ENCODE results near the gene PLCB4. TPM values are rescaled to one million over a fixed set of nuclear protein-coding genes. Genes with fewer than 3 reads are reported as not detected.

Gene PLCB4
- total RNA-seq, 1 experiment from 2014 or later, result 10.1 TPM

DNA sequence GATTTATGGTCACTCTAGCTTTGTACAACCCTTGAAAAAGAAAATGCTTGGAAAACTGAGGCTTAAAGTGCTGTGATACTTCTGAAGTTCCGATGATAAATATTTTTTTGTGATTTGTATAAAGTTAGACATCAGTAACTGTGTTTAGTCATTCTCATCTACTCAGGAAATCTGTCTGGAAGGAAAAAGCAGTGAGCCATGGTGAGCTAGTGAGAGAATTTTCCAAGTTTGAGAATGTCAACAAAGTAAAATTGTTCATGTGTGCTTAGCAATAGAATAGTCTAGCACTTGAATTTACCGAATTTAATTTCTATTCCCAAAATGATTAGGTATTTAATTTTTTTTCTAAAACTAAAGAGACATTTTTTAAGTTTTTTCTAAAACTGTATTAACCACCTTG, 41.3 kb upstream of the PLCB4 start:
- Histone ChIP-seq H4K91ac (ENCODE audit: insufficient read length, low read depth, low read length) (no peak overlapping the region), H3K27me3 (ENCODE audit: insufficient read depth, low read length) (no peaks in the 10 kb centered on the region), H3K23me2 (ENCODE audit: insufficient read length, low read depth, low read length, poor library complexity, severe bottlenecking) (no peaks in the 10 kb centered on the region), H3K23ac (ENCODE audit: insufficient read length, low read depth, low read length) (no peak overlapping the region), H3K4ac (ENCODE audit: low read depth, low read length) (no peak overlapping the region), H2BK12ac (ENCODE audit: insufficient read length, low read depth, low read length) (no peak overlapping the region), H4K20me1 (ENCODE audit: control insufficient read depth, insufficient read depth, insufficient read length) (no peaks in the 10 kb centered on the region), H2BK15ac (ENCODE audit: low read depth, low read length) (no peak overlapping the region), H2AFZ (ENCODE audit: low read length) (no peak overlapping the region), H3K79me1 (ENCODE audit: insufficient read depth, low read depth, low read length, poor library complexity, severe bottlenecking) (no peaks in the 10 kb centered on the region), H3K4me1 (ENCODE audit: insufficient read depth, low read length) (no peaks in the 10 kb centered on the region), H3K4me2 (ENCODE audit: insufficient read depth, insufficient read length, low read length) (no peak overlapping the region), H2BK5ac (ENCODE audit: insufficient read length, low read length) (no peak overlapping the region), H2BK20ac (ENCODE audit: low read depth, low read length, poor library complexity, severe bottlenecking) (no peak overlapping the region), H3K56ac (ENCODE audit: insufficient read length, low read depth, low read length) (no peak overlapping the region), H3T11ph (ENCODE audit: low read length) (no peak overlapping the region), H2AK5ac (ENCODE audit: insufficient read length, low read length) (no peak overlapping the region), H3K27ac (ENCODE audit: insufficient read length, low read depth, low read length) (no peak overlapping the region), H3K9ac (ENCODE audit: extremely low read depth, insufficient read length, low read length) (no peak overlapping the region), H3K79me2 (ENCODE audit: insufficient read depth, low read length) (no peaks in the 10 kb centered on the region), H2BK120ac (ENCODE audit: low read depth, low read length, poor library complexity, severe bottlenecking) (no peak overlapping the region), H4K8ac (replicated peaks; ENCODE audit: insufficient read length, low read depth, low read length) (no peak overlapping the region), H3K18ac (ENCODE audit: insufficient read length, low read depth, low read length) (no peak overlapping the region), H3K9me3 (ENCODE audit: control insufficient read depth, low read depth, low read length) (no peaks in the 10 kb centered on the region), H4K5ac (ENCODE audit: insufficient read length, low read depth, low read length) (no peak overlapping the region), H3K14ac (ENCODE audit: insufficient read depth, low read length) (no peak overlapping the region)
- no CpG with 5 or more reads among the region's 2 CpGs for WGBS (ENCODE audit: extremely low coverage, insufficient read length, low lambda C conversion rate)
- Mint-ChIP-seq H3K4me1 (peaks cover 19 to 24% of the 10 kb centered on the region in 2 experiments), H3K27ac (no peak overlapping the region), H3K9me3 (no peaks in the 10 kb centered on the region; a peak in 1 of 5 replicates), H3K4me3 (no peak overlapping the region), H3K36me3 (ENCODE audit: insufficient read depth in 1 of 3, low read depth in 3 of 3) (no peaks in the 10 kb centered on the region; a peak in 3 of 7 replicates), H3K27me3 (ENCODE audit: low read depth) (no peaks in the 10 kb centered on the region)
- TF ChIP-seq, protein P1, sequence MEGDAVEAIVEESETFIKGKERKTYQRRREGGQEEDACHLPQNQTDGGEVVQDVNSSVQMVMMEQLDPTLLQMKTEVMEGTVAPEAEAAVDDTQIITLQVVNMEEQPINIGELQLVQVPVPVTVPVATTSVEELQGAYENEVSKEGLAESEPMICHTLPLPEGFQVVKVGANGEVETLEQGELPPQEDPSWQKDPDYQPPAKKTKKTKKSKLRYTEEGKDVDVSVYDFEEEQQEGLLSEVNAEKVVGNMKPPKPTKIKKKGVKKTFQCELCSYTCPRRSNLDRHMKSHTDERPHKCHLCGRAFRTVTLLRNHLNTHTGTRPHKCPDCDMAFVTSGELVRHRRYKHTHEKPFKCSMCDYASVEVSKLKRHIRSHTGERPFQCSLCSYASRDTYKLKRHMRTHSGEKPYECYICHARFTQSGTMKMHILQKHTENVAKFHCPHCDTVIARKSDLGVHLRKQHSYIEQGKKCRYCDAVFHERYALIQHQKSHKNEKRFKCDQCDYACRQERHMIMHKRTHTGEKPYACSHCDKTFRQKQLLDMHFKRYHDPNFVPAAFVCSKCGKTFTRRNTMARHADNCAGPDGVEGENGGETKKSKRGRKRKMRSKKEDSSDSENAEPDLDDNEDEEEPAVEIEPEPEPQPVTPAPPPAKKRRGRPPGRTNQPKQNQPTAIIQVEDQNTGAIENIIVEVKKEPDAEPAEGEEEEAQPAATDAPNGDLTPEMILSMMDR (conservative IDR thresholded peaks at IDR 0.05), result no peak
- DNase-seq, result no peak
